HepG2 (cell line): ENCODE results near the gene CAPN11. TPM values are rescaled to one million over a fixed set of nuclear protein-coding genes. Genes with fewer than 3 reads are reported as not detected.

ENCODE experiments used
- ARHGAP35 ChIP-seq: sonication (generic); formaldehyde crosslinking; IDR thresholded peaks from 2 replicates; pipeline ENCODE4 v1.9.0; 2022; ENCODE audit warnings: mild to moderate bottlenecking, inconsistent platforms, moderate library complexity, missing genetic modification reagents, borderline replicate concordance
- ATF2 ChIP-seq: sonication (generic); formaldehyde crosslinking; IDR thresholded peaks from 2 replicates; pipeline ENCODE4 v1.4.0; 2020; ENCODE audit warnings: missing genetic modification reagents
- BCL6 ChIP-seq: IDR thresholded peaks from 2 replicates; pipeline ENCODE4 v1.6.1; 2016; ENCODE audit warnings: missing genetic modification reagents, missing compliant biosample characterization
- CBX1 ChIP-seq: IDR thresholded peaks from one replicate; pipeline ENCODE4 v1.6.1; 2016; ENCODE audit warnings: antibody characterized with exemption, low read depth
- FOXP4 ChIP-seq: sonication (generic); formaldehyde crosslinking; IDR thresholded peaks from 2 replicates; pipeline ENCODE4 v1.4.0; 2020; ENCODE audit warnings: missing genetic modification reagents
- GATAD1 ChIP-seq: IDR thresholded peaks from 2 replicates; pipeline ENCODE4 v1.6.1; 2016; ENCODE audit warnings: missing genetic modification reagents, missing compliant biosample characterization
- HOXA5 ChIP-seq: sonication (generic); formaldehyde crosslinking; IDR thresholded peaks from 2 replicates; pipeline ENCODE4 v1.4.0; 2020; ENCODE audit warnings: missing genetic modification reagents
- KAT2B ChIP-seq: fragments of 150-350 bp; IDR thresholded peaks from 2 replicates; pipeline ENCODE4 v1.6.1; 2014; ENCODE audit warnings: low read depth, low read length, borderline replicate concordance
- KAT8 ChIP-seq: IDR thresholded peaks from 2 replicates; pipeline ENCODE4 v1.6.1; 2016; ENCODE audit warnings: missing genetic modification reagents, missing compliant biosample characterization
- MIER3 ChIP-seq: IDR thresholded peaks from 2 replicates; pipeline ENCODE4 v1.6.1; 2016; ENCODE audit warnings: missing compliant biosample characterization, borderline replicate concordance
- MIXL1 ChIP-seq: IDR thresholded peaks from 2 replicates; pipeline ENCODE4 v1.6.1; 2016
- TFDP1 ChIP-seq: IDR thresholded peaks from 2 replicates; pipeline ENCODE4 v1.6.1; 2016; ENCODE audit warnings: missing compliant biosample characterization, missing genetic modification reagents, borderline replicate concordance
- TIGD3 ChIP-seq: sonication (generic); formaldehyde crosslinking; IDR thresholded peaks from 2 replicates; pipeline ENCODE4 v1.5.1; 2020; ENCODE audit warnings: mild to moderate bottlenecking, missing genetic modification reagents, borderline replicate concordance
- ZFP1 ChIP-seq: IDR thresholded peaks from 2 replicates; pipeline ENCODE4 v1.6.1; 2016
- ZNF597 ChIP-seq: sonication (generic); formaldehyde crosslinking; IDR thresholded peaks from 2 replicates; pipeline ENCODE4 v1.5.0; 2020; ENCODE audit warnings: missing genetic modification reagents
- ZNF598 ChIP-seq: sonication (generic); formaldehyde crosslinking; IDR thresholded peaks from 2 replicates; pipeline ENCODE4 v1.5.1; 2020; ENCODE audit warnings: mild to moderate bottlenecking, missing genetic modification reagents, borderline replicate concordance
- ZNF772 ChIP-seq: sonication (generic); formaldehyde crosslinking; IDR thresholded peaks from 2 replicates; pipeline ENCODE4 v1.5.0; 2020; ENCODE audit warnings: mild to moderate bottlenecking, missing genetic modification reagents
- polyA plus RNA-seq, 8 experiments: library from polyadenylated mRNA; depleted of rRNA in 3 of 8; stranded (reverse) in 7 of 8; unstranded in 1 of 8; fragments of >200 nt; fragmentation: Illumina TruSeq in 4 of 8; extraction: Trizol in 4 of 8; gene quantifications; 2 replicates each; pipeline versions ENCODE4 v1.2.1 to v1.2.3, GENCODE V29; 2011 to 2016; ENCODE audit warnings: low read depth in 4 of 8, missing spikeins in 1 of 8, mixed read lengths in 1 of 8; ENCODE audit not compliant: insufficient read depth in 1 of 8
- total RNA-seq, 5 experiments: library from RNA; depleted of rRNA; stranded (reverse); fragments of >200 nt; fragmentation: Illumina TruSeq; extraction: Trizol; gene quantifications; 2 replicates each; pipeline ENCODE4 v1.2.3, GENCODE V29; 2016; ENCODE audit warnings: low read depth in 1 of 5

Gene CAPN11
- total and polyA plus RNA-seq, 2 of the 13 experiments (the other 11 are each of a cell fraction or from before 2014, with no cell fraction given) = 0.07 to 0.11 TPM

GRCh38 chr6:44151348-44152108, 7.1 kb upstream of the CAPN11 start (continued):
- TF ChIP-seq FOXP4 (CRISPR knock-in tag) (0 out of 2 replicates have a peak, but pooled peaks have one; percentile 23), TIGD3 (CRISPR knock-in tag) (0 out of 2 replicates have a peak, but pooled peaks have one; percentile 51), ZNF772 (CRISPR knock-in tag) (peak; percentile 41; the same call in 1 of the 2 replicates), ZNF598 (CRISPR knock-in tag) (peak; percentile 72; the same call in 1 of the 2 replicates), ATF2 (CRISPR knock-in tag) (peak; percentile 46; the same call in 1 of the 2 replicates), TFDP1 (CRISPR knock-in tag) (0 out of 2 replicates have a peak, but pooled peaks have one; percentile 14), BCL6 (CRISPR knock-in tag) (peak; percentile 40; the same call in 1 of the 2 replicates), ZNF597 (no peak), KAT8 (CRISPR knock-in tag) (peak; percentile 67; the same call in 1 of the 2 replicates), ZFP1 (CRISPR knock-in tag) (no peak), MIXL1 (CRISPR knock-in tag) (peak; percentile 81), ARHGAP35 (CRISPR knock-in tag) (peak; percentile 80; the same call in 1 of the 2 replicates), HOXA5 (0 out of 2 replicates have a peak, but pooled peaks have one; percentile 62), MIER3 (CRISPR knock-in tag) (peak; percentile 75; the same call in 1 of the 2 replicates), CBX1 (no peak), KAT2B (no peak), GATAD1 (CRISPR knock-in tag) (peak; percentile 65; the same call in 1 of the 2 replicates)
